Measurements from ENCODE around the gene RRAGB.
"Not testable (repeated sequence)": the region's sequence is repeated elsewhere in the genome, so short reads cannot be mapped to it uniquely, and the experiment has no call there.

Gene RRAGB

GRCh38 chrX:55717521-55718497 is at the start of gene RRAGB:
Gene RRAGB, plus strand, starts transcription at chrX:55717749. Its CDS starts 579 bp downstream, at chrX:55718328.
- Histone ChIP-seq H3K9me3 (ENCODE audit: control insufficient read depth, insufficient read depth, low read length) (peaks cover 43% of the 10 kb centered on the region), H3K27me3 (ENCODE audit: control insufficient read depth, insufficient read depth, low read length) (no peaks in the 10 kb centered on the region), H3K9ac (ENCODE audit: low read depth, low read length) (peak within 1 kb of the TSS; percentile 75), H3K36me3 (ENCODE audit: control insufficient read depth, insufficient read depth, low read length) (peaks cover 20% of the 10 kb centered on the region), H3K4me1 (ENCODE audit: control insufficient read depth, insufficient read depth, low read length) (no peaks in the 10 kb centered on the region), H3K4me3 (ENCODE audit: low read depth, low read length) (peak within 1 kb of the TSS; percentile 84), H3K27ac (ENCODE audit: low read depth, low read length) (peak within 1 kb of the TSS; percentile 75)

- Histone ChIP-seq H3K27ac (ENCODE audit: low read depth, low read length) (no peak overlapping the region), H3K4me1 (ENCODE audit: control insufficient read depth, insufficient read depth, low read length) (no peaks in the 10 kb centered on the region), H3K9ac (ENCODE audit: low read depth, low read length) (no peak overlapping the region), H3K27me3 (ENCODE audit: control insufficient read depth, insufficient read depth, low read length) (no peaks in the 10 kb centered on the region), H3K9me3 (ENCODE audit: control insufficient read depth, insufficient read depth, low read length) (peaks cover 52% of the 10 kb centered on the region), H3K36me3 (ENCODE audit: control insufficient read depth, insufficient read depth, low read length) (no peaks in the 10 kb centered on the region), H3K4me3 (ENCODE audit: low read depth, low read length) (no peak overlapping the region)
Measured at GRCh38 chrX:55668084-55668483, 49.5 kb upstream of the RRAGB start.

GRCh38 chrX:55688579-55688978 is 29.0 kb upstream of the RRAGB start:
- not testable (repeated sequence) for H3K9ac ChIP-seq (ENCODE audit: low read depth, low read length); H3K27ac ChIP-seq (ENCODE audit: low read depth, low read length); H3K27me3 ChIP-seq (ENCODE audit: control insufficient read depth, insufficient read depth, low read length); H3K4me3 ChIP-seq (ENCODE audit: low read depth, low read length); H3K4me1 ChIP-seq (ENCODE audit: control insufficient read depth, insufficient read depth, low read length); H3K36me3 ChIP-seq (ENCODE audit: control insufficient read depth, insufficient read depth, low read length)
- peaks cover 46% of the 10 kb centered on the region for H3K9me3 ChIP-seq (ENCODE audit: control insufficient read depth, insufficient read depth, low read length)

- H3K4me3 ChIP-seq (ENCODE audit: low read depth, low read length), result no peak overlapping the region
- no peak overlapping the region for H3K27ac ChIP-seq (ENCODE audit: low read depth, low read length)
- no peaks in the 10 kb centered on the region for H3K27me3 ChIP-seq (ENCODE audit: control insufficient read depth, insufficient read depth, low read length)
- H3K9ac ChIP-seq (ENCODE audit: low read depth, low read length), result no peak overlapping the region
- H3K4me1 ChIP-seq (ENCODE audit: control insufficient read depth, insufficient read depth, low read length), result no peaks in the 10 kb centered on the region
- no peaks in the 10 kb centered on the region for H3K36me3 ChIP-seq (ENCODE audit: control insufficient read depth, insufficient read depth, low read length)
- peaks cover 83% of the 10 kb centered on the region for H3K9me3 ChIP-seq (ENCODE audit: control insufficient read depth, insufficient read depth, low read length)
Measured at GRCh38 chrX:55695227-55696018, 22.1 kb upstream of the RRAGB start.

- no peak overlapping the region for H3K4me3 ChIP-seq (ENCODE audit: low read depth, low read length)
- no peaks in the 10 kb centered on the region for H3K4me1 ChIP-seq (ENCODE audit: control insufficient read depth, insufficient read depth, low read length)
- no peaks in the 10 kb centered on the region for H3K36me3 ChIP-seq (ENCODE audit: control insufficient read depth, insufficient read depth, low read length)
- H3K27me3 ChIP-seq (ENCODE audit: control insufficient read depth, insufficient read depth, low read length), result no peaks in the 10 kb centered on the region
- peaks cover 88% of the 10 kb centered on the region for H3K9me3 ChIP-seq (ENCODE audit: control insufficient read depth, insufficient read depth, low read length)
- no peak overlapping the region for H3K27ac ChIP-seq (ENCODE audit: low read depth, low read length)
- no peak overlapping the region for H3K9ac ChIP-seq (ENCODE audit: low read depth, low read length)
Measured at GRCh38 chrX:55697381-55697780, 20.2 kb upstream of the RRAGB start.

GRCh38 chrX:55702671-55703070 is 14.9 kb upstream of the RRAGB start:
- H3K4me1 ChIP-seq (ENCODE audit: control insufficient read depth, insufficient read depth, low read length), result no peaks in the 10 kb centered on the region
- no peak overlapping the region for H3K9ac ChIP-seq (ENCODE audit: low read depth, low read length)
- no peaks in the 10 kb centered on the region for H3K27me3 ChIP-seq (ENCODE audit: control insufficient read depth, insufficient read depth, low read length)
- no peak overlapping the region for H3K27ac ChIP-seq (ENCODE audit: low read depth, low read length)
- H3K36me3 ChIP-seq (ENCODE audit: control insufficient read depth, insufficient read depth, low read length), result no peaks in the 10 kb centered on the region
- no peak overlapping the region for H3K4me3 ChIP-seq (ENCODE audit: low read depth, low read length)
- peaks cover 72% of the 10 kb centered on the region for H3K9me3 ChIP-seq (ENCODE audit: control insufficient read depth, insufficient read depth, low read length)

- H3K4me3 ChIP-seq (ENCODE audit: low read depth, low read length); H3K4me1 ChIP-seq (ENCODE audit: control insufficient read depth, insufficient read depth, low read length); H3K9ac ChIP-seq (ENCODE audit: low read depth, low read length); H3K27ac ChIP-seq (ENCODE audit: low read depth, low read length); H3K36me3 ChIP-seq (ENCODE audit: control insufficient read depth, insufficient read depth, low read length); H3K27me3 ChIP-seq (ENCODE audit: control insufficient read depth, insufficient read depth, low read length): not testable (repeated sequence)
- H3K9me3 ChIP-seq (ENCODE audit: control insufficient read depth, insufficient read depth, low read length), result peaks cover 73% of the 10 kb centered on the region
Measured at GRCh38 chrX:55703436-55703835, 14.1 kb upstream of the RRAGB start.

GRCh38 chrX:55705066-55705465 is 12.5 kb upstream of the RRAGB start:
- H3K9me3 ChIP-seq (ENCODE audit: control insufficient read depth, insufficient read depth, low read length), result peaks cover 73% of the 10 kb centered on the region
- H3K4me1 ChIP-seq (ENCODE audit: control insufficient read depth, insufficient read depth, low read length); H3K36me3 ChIP-seq (ENCODE audit: control insufficient read depth, insufficient read depth, low read length): not testable (repeated sequence)

GRCh38 chrX:55709735-55710134 is 7.8 kb upstream of the RRAGB start:
- H3K9me3 ChIP-seq (ENCODE audit: control insufficient read depth, insufficient read depth, low read length), result peaks cover 76% of the 10 kb centered on the region
- H3K4me3 ChIP-seq (ENCODE audit: low read depth, low read length), result no peak overlapping the region
- H3K4me1 ChIP-seq (ENCODE audit: control insufficient read depth, insufficient read depth, low read length), result no peaks in the 10 kb centered on the region

More at GRCh38 chrX:55705066-55705465, 12.5 kb upstream of the RRAGB start:
- not testable (repeated sequence) for H3K27me3 ChIP-seq (ENCODE audit: control insufficient read depth, insufficient read depth, low read length); H3K27ac ChIP-seq (ENCODE audit: low read depth, low read length); H3K4me3 ChIP-seq (ENCODE audit: low read depth, low read length); H3K9ac ChIP-seq (ENCODE audit: low read depth, low read length)

GRCh38 chrX:55710701-55711100 is 6.8 kb upstream of the RRAGB start:
- no peaks in the 10 kb centered on the region for H3K27me3 ChIP-seq (ENCODE audit: control insufficient read depth, insufficient read depth, low read length)
- no peak overlapping the region for H3K9ac ChIP-seq (ENCODE audit: low read depth, low read length)
- H3K36me3 ChIP-seq (ENCODE audit: control insufficient read depth, insufficient read depth, low read length), result no peaks in the 10 kb centered on the region
- H3K4me3 ChIP-seq (ENCODE audit: low read depth, low read length), result no peak overlapping the region
- no peaks in the 10 kb centered on the region for H3K4me1 ChIP-seq (ENCODE audit: control insufficient read depth, insufficient read depth, low read length)
- no peak overlapping the region for H3K27ac ChIP-seq (ENCODE audit: low read depth, low read length)
- H3K9me3 ChIP-seq (ENCODE audit: control insufficient read depth, insufficient read depth, low read length), result peaks cover 85% of the 10 kb centered on the region

More at GRCh38 chrX:55709735-55710134, 7.8 kb upstream of the RRAGB start:
- H3K27me3 ChIP-seq (ENCODE audit: control insufficient read depth, insufficient read depth, low read length), result no peaks in the 10 kb centered on the region
- no peak overlapping the region for H3K27ac ChIP-seq (ENCODE audit: low read depth, low read length)
- H3K9ac ChIP-seq (ENCODE audit: low read depth, low read length), result no peak overlapping the region
- H3K36me3 ChIP-seq (ENCODE audit: control insufficient read depth, insufficient read depth, low read length), result no peaks in the 10 kb centered on the region

GRCh38 chrX:55713631-55714030 is 3.9 kb upstream of the RRAGB start:
- Histone ChIP-seq H3K9ac (ENCODE audit: low read depth, low read length) (no peak overlapping the region), H3K27ac (ENCODE audit: low read depth, low read length) (no peak overlapping the region), H3K9me3 (ENCODE audit: control insufficient read depth, insufficient read depth, low read length) (peaks cover 68% of the 10 kb centered on the region), H3K36me3 (ENCODE audit: control insufficient read depth, insufficient read depth, low read length) (no peaks in the 10 kb centered on the region), H3K4me1 (ENCODE audit: control insufficient read depth, insufficient read depth, low read length) (no peaks in the 10 kb centered on the region), H3K27me3 (ENCODE audit: control insufficient read depth, insufficient read depth, low read length) (no peaks in the 10 kb centered on the region), H3K4me3 (ENCODE audit: low read depth, low read length) (no peak overlapping the region)

All from HUES48 (cell line).